Measurements from ENCODE around the gene DOCK3.
"Not testable (repeated sequence)": the region's sequence is repeated elsewhere in the genome, so short reads cannot be mapped to it uniquely, and the experiment has no call there.

The DOCK3 gene

DNA sequence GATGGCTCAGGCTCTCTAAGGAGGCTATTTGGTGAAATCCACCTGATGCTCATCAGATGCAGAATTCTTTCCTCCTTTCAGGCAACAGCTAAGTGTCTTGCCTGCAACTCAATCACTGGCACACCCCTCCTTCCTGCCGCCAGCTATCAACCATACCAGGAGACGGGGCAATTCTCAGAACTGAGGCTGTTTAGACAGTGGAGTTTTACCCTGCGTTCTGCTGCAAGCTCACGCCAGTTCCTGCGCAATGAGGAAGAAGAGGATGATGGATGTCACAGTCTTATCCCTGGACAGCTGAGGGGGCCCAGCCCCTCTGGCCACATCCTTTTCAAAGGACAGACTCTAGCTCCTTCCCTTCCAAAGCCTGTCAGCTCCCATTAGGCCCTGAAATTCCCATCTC lies 703.3 kb downstream of the DOCK3 start:
- no peak for DNase-seq

DNA sequence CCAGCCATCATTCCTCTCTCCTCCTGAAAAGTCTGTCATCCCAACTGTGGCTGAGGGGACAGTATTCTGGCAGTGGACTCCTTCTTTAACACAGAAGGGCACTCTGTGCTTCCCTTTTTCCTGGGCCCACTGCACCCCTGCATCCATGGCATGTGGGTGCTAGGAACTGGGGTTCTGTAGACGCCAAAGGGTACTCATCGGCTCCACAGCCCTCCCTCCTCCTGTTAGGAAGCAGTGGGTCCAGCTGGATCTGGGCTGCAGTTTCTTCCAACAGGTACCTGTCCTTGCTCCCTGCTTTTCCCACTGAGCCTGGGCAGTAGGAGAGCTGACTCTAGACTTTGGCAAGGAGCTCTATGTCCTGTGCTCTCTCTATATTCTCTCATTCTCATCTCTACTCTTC lies 704.0 kb downstream of the DOCK3 start:
- DNase-seq = no peak

DNA sequence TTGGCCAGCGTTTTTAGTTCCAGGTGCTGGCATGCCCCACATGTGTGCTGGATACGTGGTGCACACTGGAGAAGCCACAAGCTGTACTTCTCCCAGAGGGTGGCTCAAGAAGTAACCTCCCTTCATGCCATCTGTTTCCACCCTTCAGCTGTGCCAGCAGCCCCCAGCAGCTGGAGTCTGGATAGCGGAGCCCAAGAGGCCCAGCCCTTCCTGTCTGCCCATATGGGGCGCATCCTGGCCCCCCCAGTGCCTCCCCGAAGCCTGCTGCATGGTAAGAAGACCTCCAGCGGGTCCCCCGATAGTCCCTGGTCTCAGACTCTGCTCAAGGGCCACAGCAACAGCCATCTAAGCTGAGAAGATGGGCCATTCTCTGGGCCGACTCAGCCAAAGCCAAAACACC lies 704.6 kb downstream of the DOCK3 start:
- no peak for DNase-seq

DNA sequence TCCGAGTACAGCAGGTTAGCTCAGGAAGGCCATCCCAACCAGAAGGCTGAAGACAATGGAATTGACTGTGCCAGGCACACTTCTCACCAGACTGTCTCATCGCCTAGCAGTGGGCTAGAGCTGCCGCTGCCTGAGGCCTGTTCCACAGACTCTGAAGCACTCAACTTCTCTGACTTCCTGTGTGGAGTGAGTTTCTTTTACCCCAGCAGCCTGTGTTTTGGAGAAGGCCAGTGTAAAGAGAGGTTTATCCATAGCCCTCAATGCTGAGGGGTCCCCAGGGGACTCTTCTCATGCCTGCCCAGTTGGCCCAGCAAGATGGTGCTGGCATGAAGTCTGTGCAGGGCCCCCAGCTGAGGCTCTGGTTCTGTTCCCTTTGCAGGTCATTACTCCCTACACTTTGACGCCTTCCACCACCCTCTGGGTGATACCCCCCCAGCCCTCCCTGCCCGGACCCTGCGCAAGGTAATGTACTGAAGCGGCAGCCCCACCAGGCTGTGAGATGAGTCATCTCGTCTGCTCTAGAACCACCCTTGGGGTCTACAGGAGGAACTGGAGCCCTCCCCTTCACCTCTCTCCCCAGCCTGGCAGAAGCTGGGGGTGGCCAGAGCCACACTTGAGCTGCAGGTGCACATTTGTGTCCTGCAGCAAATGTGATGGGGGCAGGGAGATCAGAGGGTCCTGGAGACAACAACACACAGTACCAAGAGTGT lies 705.2 kb downstream of the DOCK3 start:
- no peak for DNase-seq

GRCh38 chr3:51380601-51381332 lies 706.0 kb downstream of the DOCK3 start:
- no peak for DNase-seq

DNA sequence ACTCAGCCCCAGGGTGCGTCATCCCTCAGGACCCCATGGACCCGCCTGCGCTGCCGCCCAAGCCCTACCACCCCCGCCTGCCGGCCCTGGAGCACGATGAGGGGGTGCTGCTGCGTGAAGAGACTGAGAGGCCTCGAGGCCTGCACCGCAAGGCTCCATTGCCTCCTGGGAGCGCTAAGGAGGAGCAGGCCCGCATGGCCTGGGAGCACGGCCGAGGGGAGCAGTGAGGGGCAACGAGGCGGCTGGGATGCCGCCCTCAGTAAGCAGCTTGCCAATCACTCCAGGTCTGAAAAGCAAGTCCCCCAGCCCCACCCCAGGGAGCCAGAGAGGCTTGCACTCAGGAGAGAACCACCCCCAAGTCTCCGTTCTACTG lies 706.6 kb downstream of the DOCK3 start:
- DNase-seq = no peak

DNA sequence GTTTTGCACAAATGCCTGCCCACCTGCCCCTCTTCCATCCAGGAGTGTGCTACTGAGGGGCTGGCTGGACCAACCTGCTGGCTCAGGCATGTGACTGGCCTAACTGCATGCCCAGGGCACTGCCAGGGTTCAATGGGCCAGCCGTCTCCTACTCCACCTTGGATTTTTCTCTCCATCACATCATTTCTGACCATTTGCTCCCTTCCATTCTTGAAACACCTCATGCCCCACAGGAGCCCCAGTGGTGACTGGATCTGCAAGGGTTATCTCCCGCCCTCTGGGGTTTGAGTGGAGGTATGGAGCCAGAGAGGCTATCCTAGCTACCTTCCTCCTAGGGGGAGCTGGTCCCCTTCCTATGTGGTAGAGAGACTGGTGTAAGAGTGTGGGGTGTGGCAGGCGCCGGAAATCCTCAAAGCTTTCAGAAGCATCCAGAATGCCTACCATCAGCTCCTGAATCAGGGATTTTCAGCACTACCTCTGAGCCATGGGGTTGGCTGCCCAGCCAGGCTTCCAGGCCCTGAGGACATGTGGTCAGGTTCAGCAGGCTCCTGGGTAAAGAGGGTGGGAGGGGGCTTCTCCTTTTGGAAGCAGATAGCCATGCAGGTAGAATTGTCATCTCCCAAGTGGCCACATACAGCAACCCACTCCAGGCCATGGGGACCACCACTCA lies 707.5 kb downstream of the DOCK3 start:
- DNase-seq = no peak

- DNase-seq = no peak
These were observed 708.3 kb downstream of the DOCK3 start for GRCh38 chr3:51382947-51383578.

- DNase-seq = no peak
These were observed 709.5 kb downstream of the DOCK3 start for GRCh38 chr3:51384055-51384725.

GRCh38 chr3:51384726-51385473 lies 710.2 kb downstream of the DOCK3 start, which contains the start of gene MANF:
Gene MANF, plus strand, starts transcription at chr3:51385291. Its CDS starts 52 bp downstream, at chr3:51385343.
- DNase-seq = peak; percentile 95

DNA sequence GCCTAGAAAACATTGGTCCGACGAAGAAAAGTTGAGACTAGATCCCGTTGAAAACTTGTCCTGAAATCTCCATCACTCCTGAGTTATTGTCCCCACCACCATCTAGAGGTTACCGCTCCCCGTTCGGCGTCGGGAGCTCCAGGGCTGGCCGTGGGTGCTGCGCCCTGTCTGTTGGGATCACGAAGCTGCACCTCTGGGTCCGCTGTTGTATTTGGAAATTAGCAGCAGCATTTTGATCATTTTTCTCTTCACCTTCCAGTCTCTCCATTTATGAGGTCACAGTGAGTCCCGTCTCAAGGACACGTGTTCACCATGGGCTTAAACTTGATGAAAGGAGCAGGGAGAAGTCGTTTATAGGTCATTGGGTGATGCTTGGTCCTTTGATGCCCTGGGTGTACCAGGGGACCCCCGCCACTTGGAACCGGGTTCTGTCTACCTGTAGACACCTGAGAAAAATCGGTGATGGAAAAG lies 710.9 kb downstream of the DOCK3 start:
- no peak for DNase-seq

GRCh38 chr3:51386159-51386851 lies 711.6 kb downstream of the DOCK3 start:
- no peak for DNase-seq

GRCh38 chr3:51386852-51387229 lies 712.1 kb downstream of the DOCK3 start:
- no peak for DNase-seq

GRCh38 chr3:51387281-51387680 lies 712.6 kb downstream of the DOCK3 start:
- DNase-seq = not testable (repeated sequence)

DNA sequence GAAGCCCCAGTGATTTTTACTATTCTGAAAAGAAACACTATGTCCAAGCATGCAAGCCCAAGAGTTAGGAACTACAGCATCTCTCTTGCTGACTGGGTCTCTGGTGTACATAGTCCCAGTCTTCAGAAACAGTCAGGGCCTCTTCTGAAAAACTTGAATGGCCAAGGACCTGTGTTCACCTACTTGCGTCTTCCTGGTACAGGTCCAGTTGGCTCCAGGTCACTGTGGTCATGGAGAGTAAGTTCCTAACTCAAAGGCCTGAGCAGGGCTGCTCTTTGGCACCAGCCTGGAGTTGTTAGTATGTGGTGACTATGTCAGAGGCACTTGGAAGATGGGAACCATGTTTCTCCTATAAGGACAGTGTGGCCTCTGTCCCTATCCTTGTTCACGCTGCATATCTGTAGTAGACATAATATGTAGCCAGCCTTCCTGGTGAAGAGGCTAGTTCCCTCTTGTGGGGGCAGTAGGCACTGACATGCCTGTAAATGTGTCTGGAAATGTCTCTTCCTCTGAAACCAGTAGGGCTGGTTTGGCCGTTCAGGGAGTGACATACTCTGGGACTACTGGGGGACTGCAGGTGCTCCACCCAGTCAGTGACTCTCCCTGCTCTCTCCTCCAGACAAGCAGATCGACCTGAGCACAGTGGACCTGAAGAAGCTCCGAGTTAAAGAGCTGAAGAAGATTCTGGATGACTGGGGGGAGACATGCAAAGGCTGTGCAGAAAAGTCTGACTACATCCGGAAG lies 713.7 kb downstream of the DOCK3 start:
- DNase-seq = no peak

DNA sequence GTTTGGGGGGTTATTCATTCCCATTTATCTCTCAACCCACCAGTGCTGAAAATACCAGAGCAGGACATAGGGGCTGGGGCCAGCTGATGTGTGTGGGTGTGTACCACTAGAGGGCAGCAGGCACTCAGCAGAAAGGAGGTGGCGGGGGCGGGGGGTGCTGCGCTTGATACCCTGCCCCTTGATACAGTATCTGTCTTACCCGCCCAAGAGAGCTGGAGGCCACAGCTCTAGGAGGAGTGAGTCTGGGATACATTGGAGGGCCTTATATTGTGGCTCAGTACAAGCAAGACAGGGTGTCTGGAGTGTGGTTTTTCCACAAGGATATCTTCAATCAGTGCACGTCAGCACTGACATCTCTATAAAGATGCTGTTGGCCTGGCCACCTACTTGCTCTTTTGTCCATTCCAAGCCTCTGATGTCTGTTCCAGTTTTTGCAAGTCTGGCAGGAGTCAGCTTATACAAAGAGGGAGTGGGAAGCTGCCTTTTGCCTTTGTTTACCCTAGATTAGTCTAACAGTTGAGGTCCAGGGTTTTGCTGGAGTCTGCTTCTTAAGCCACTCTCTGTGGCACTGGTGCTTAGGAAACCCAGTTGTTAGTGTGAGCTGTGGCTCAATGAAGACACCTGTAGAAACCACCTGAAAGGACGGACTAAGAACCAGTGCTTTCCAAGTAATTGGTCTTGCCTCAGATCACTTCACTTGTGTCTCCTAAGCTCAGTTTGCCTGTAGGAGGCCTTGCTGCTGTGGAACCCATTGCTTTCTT lies 714.9 kb downstream of the DOCK3 start:
- peak; percentile 55 for DNase-seq

DNA sequence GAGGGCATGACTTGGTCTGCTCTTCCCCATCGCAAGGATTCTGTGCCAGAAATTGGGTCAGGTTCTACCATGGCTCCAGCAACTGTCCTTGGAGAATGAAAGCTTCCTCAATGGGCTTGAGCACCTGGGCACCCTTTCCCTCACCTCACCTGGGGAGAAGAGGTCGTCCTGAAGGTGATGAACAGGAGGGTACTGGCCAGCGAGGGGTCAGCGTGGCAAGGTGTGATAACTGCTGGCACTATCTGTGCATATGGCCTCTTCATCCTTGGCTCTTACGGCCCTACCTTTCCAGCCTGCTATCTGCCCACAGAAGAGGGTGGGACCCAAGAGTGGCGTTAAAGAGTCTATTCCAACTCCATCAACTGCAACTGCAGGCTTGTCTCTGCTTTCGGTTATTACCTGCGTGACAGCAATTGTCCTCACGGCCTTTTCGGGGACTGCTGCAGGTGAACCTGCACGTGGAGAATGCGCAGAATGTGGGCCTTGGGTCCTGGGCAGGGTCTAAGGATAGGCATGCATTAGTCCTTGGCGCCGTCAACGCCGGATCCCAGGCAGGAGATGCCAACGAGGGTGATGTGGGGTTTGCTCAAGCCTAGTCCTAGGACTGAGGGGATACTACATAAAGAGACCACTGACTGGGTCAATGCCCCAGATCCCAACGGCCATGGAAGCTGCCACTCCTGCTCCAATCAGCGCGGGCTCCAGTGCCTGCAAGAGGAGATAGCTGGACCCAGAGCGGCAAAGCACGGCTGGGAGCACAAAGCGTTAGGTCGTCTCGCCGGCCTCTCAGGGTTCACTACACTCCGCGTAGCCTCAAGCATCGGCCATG lies 715.7 kb downstream of the DOCK3 start:
- DNase-seq = no peak

DNA sequence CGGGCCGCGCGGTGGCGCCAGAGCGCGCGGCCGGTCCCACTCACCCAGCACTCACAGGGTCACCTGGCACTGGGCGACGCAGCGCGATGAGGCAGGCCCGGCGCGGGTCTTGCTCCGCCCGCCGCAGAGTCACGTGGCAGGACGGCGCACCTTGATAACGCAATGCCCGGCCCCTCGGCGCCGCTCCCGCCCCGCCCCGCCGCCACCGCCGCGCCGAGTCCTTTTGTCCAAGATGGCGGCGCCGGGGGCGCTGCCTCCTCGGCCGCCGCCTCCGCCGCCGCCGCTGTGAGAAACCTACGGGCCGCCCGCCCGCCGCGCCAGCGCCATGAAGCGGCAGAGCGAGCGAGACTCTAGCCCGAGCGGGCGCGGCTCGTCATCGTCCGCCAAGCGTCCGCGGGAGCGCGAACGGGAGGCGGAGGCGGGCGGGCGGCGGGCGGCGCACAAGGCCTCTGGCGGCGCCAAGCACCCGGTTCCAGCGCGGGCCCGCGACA lies 716.4 kb downstream of the DOCK3 start, which contains the start of gene RBM15B:
Gene RBM15B (plus strand): TSS at position 211 of the 491 bp plus-strand sequence. CDS start 115 bp downstream, at position 326.
- peak; percentile 97 for DNase-seq

All from activated CD4-positive, alpha-beta T cell treated with anti-CD3 and anti-CD28 coated beads, Interleukin-2, amount 50 U/mL, for 1 hour (primary cell).